Hepatocyte (in vitro differentiated cells): ENCODE results near the gene CUTA.
"Not testable (repeated sequence)": the region's sequence is repeated elsewhere in the genome, so short reads cannot be mapped to it uniquely, and the experiment has no call there.

Source experiments
- CTCF ChIP-seq: fragments of 200-600 bp; sonication (generic); IDR thresholded peaks from 2 replicates; pipeline ENCODE4 v1.5.1; 2016; ENCODE audit warnings: antibody characterized with exemption, mild to moderate bottlenecking; ENCODE audit not compliant: poor library complexity
- EZH2 ChIP-seq: fragments of 200-600 bp; sonication (generic); IDR thresholded peaks from 2 replicates; pipeline ENCODE4 v1.6.1; 2016; ENCODE audit warnings: antibody characterized with exemption, mild to moderate bottlenecking, borderline replicate concordance

- TF ChIP-seq CTCF, EZH2: not testable (repeated sequence)
Measured at GRCh38 chr6:33399881-33400280, 18.0 kb downstream of the CUTA start.
